CD4-positive, alpha-beta T cell (primary cell): ENCODE data around the gene PLEKHA1. TPM values are rescaled to one million over a fixed set of nuclear protein-coding genes. Genes with fewer than 3 reads are reported as not detected.

Experiments used
- ATAC-seq: fragments of 200-7000 bp; cut with Tn5 transposase; one replicate; pipeline ENCODE4 v1.10.0; 2022; ENCODE audit warnings: mild to moderate bottlenecking; ENCODE audit not compliant: poor library complexity
- CTCF ChIA-PET: fragments of 350-600 bp; sonication (Branson Sonifier 250); formaldehyde crosslinking; loops from one replicate; lab custom pipeline; 2021; ENCODE audit warnings: antibody characterized with exemption, inconsistent platforms; lab: Charles Lee
- POLR2A ChIA-PET: fragments of 350-600 bp; sonication (Branson Sonifier 250); formaldehyde crosslinking; loops from one replicate; lab custom pipeline; 2021; ENCODE audit warnings: antibody characterized with exemption, inconsistent platforms; lab: Charles Lee
- DNase-seq, 14 experiments: peaks; one replicate each; pipeline ENCODE4 v3.0.0-alpha.2; 2013 to 2020; ENCODE audit warnings: mixed read lengths in 2 of 14
- H3K27ac ChIP-seq, 2 donors: one replicate each; pipeline versions ENCODE4 v1.5.1 to v1.7.0; 2013; ENCODE audit warnings: low read length in 2 of 2, low read depth in 1 of 2, mild to moderate bottlenecking in 1 of 2
- H3K27me3 ChIP-seq, 2 experiments: 1 replicate in 1 of 2; 2 replicates in 1 of 2; pipeline versions ENCODE4 v1.6.1 to v1.7.0; 2013; ENCODE audit warnings: low read length in 2 of 2, control low read depth in 1 of 2, mild to moderate bottlenecking in 1 of 2, moderate library complexity in 1 of 2; ENCODE audit not compliant: insufficient read depth in 2 of 2, control insufficient read depth in 1 of 2
- H3K36me3 ChIP-seq: one replicate; pipeline ENCODE4 v1.6.1; 2013; ENCODE audit warnings: low read length, control low read depth; ENCODE audit not compliant: insufficient read depth
- H3K4me1 ChIP-seq: one replicate; pipeline ENCODE4 v1.6.1; 2013; ENCODE audit warnings: low read length, control low read depth; ENCODE audit not compliant: insufficient read depth
- H3K4me3 ChIP-seq: one replicate; pipeline ENCODE4 v1.5.1; 2013; ENCODE audit warnings: mild to moderate bottlenecking, low read length, moderate library complexity
- H3K9me3 ChIP-seq, 2 experiments: 1 replicate in 1 of 2; 2 replicates in 1 of 2; pipeline versions ENCODE4 v1.6.1 to v1.7.0; 2013; ENCODE audit warnings: low read length in 2 of 2, mild to moderate bottlenecking in 2 of 2, control low read depth in 1 of 2, moderate library complexity in 1 of 2; ENCODE audit not compliant: control insufficient read depth in 1 of 2, insufficient read depth in 1 of 2
- H3K27ac Mint-ChIP-seq: one replicate; pipeline ENCODE4 v1.8.0; 2020; ENCODE audit warnings: mixed read lengths
- H3K27me3 Mint-ChIP-seq: one replicate; pipeline ENCODE4 v1.8.0; 2021; ENCODE audit warnings: mixed read lengths
- H3K36me3 Mint-ChIP-seq: one replicate; pipeline ENCODE4 v1.8.0; 2021; ENCODE audit warnings: low read depth, mixed read lengths
- H3K4me1 Mint-ChIP-seq: one replicate; pipeline ENCODE4 v1.8.0; 2021; ENCODE audit warnings: low read depth, mixed read lengths
- H3K4me3 Mint-ChIP-seq: one replicate; pipeline ENCODE4 v1.8.0; 2020; ENCODE audit warnings: mild to moderate bottlenecking, mixed read lengths
- H3K9me3 Mint-ChIP-seq: one replicate; pipeline ENCODE4 v1.8.0; 2020; ENCODE audit warnings: mixed read lengths
- intact Hi-C, 2 experiments: fragments of 100-400 bp; cut with DNase I in 1 of 2; cut with micrococcal nuclease in 1 of 2; formaldehyde crosslinking; loops; one replicate each; pipeline versions ENCODE4 v1.15.1 to v1.9.0; 2023 to 2025; cut with DNase I, micrococcal nuclease
- total RNA-seq, 174 experiments: library from RNA in 2 of 174; stranded (reverse) in 2 of 174; gene quantifications; one replicate each; pipeline ENCODE4 v1.2.3 and lab custom pipeline; 2021 to 2026
- TF ChIP-seq, protein P1 (sequence below): fragments of 200-600 bp; IDR thresholded peaks from one replicate; pipeline ENCODE4 v1.8.0; 2022; ENCODE audit warnings: antibody characterized with exemption, mild to moderate bottlenecking

Gene PLEKHA1
- total RNA-seq, 2 experiments from 2014 or later = 24.9 to 26.8 TPM

DNA sequence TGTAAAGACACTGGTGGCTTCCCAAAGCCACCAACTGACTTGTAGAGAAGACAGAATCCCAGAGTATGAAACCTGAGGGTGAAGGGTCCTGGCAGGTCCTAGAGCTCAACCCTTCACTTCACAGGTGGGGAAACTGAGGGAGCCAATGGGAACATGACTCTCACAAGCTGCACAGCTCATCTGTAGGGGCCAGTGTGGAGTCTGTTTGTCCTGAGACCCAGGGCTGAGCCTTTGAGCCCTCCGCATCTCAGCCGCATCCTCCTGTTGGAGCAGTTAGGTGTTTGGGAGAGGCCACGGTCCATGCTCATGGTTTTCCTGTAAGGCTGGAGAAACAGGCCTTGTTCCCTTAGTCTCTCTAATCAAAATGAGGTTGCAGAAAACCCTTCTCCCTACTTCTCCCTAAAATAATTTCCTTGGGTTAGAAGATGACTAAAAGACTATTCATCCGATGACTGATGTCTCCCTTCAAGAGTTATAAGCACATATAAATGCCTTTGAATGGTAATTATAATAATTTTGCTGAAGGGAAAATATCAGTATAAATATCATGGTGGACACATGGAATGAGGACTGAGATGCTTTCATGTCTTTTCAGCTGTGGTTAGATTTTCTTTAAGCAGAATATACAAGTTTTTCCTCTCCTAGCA lies 97.1 kb downstream of the PLEKHA1 start:
- H3K36me3 ChIP-seq = no peaks in the 10 kb centered on the region
- H3K4me3 ChIP-seq = no peak overlapping the region
- H3K27me3 Mint-ChIP-seq = peaks cover 56% of the 10 kb centered on the region
- no peaks in the 10 kb centered on the region for H3K36me3 Mint-ChIP-seq
- no peak overlapping the region for H3K27ac Mint-ChIP-seq
- H3K4me3 Mint-ChIP-seq = no peak overlapping the region
- TF ChIP-seq, protein P1, sequence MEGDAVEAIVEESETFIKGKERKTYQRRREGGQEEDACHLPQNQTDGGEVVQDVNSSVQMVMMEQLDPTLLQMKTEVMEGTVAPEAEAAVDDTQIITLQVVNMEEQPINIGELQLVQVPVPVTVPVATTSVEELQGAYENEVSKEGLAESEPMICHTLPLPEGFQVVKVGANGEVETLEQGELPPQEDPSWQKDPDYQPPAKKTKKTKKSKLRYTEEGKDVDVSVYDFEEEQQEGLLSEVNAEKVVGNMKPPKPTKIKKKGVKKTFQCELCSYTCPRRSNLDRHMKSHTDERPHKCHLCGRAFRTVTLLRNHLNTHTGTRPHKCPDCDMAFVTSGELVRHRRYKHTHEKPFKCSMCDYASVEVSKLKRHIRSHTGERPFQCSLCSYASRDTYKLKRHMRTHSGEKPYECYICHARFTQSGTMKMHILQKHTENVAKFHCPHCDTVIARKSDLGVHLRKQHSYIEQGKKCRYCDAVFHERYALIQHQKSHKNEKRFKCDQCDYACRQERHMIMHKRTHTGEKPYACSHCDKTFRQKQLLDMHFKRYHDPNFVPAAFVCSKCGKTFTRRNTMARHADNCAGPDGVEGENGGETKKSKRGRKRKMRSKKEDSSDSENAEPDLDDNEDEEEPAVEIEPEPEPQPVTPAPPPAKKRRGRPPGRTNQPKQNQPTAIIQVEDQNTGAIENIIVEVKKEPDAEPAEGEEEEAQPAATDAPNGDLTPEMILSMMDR = no peak
- intact Hi-C loops = no loop called here
- H3K4me1 Mint-ChIP-seq = peaks cover 10% of the 10 kb centered on the region
- no peaks in the 10 kb centered on the region for H3K9me3 ChIP-seq
- DNase-seq (no peak), ATAC-seq (no peak)
- peaks cover 3% of the 10 kb centered on the region for H3K4me1 ChIP-seq
- ChIA-PET POLR2A (no interaction called here), CTCF (no interaction called here)
- no peak overlapping the region for H3K27ac ChIP-seq
- H3K9me3 Mint-ChIP-seq = no peaks in the 10 kb centered on the region
- H3K27me3 ChIP-seq = peaks cover 0 to 6% of the 10 kb centered on the region in 2 experiments

DNA sequence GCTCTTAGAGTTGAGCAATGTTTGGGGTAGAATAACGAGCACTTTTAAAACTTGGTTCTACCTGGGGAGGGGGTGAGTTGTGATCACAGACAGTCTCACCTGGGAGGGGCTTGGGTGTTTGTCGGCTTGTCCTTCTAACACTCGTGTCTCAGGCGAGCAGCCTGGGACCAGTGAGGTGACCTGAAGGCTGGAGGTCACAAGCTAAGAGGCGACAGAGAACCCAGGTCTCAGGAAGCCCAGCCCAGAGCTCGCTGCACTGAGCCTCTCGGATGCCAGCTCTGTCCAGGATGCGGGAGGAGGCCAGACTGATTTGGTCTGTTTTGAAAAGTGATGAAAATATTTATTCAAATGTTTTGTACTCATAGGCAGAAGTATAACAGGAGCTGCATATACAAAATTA lies 98.6 kb downstream of the PLEKHA1 start:
- TF ChIP-seq, protein P1 = no peak

DNA sequence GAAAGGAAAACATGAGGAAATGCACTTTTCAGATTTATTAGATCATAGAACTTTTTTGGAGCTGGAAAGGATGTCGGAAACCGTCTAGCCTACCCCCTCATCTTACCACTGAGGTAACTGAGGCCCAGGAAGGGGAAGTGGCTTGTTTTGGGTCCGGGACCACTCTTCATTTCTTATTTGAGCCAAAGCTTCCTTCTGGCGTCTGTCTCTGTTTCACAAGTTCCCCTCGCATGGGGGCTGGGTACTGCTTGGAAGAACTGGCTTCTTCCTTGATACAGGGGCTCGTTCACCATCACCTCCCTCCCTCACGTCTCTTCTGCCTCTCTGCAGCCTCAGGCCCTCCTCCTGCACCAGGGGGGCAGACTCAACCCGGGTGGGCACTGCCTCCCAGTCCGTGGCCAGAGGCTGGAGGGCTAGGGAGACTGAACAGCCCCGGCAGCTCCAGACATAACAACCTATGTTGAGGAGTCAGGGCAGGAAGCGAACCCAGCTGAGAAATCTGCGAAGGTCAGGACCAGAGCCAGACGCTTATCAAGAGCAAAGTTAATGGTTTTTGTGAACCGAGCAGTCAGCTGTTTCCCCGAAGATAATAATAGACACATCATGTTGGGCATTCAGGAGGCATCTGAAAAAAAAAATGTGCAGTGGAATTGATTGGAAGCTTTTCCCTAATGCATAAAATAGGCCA lies 99.8 kb downstream of the PLEKHA1 start:
- no peaks in the 10 kb centered on the region for H3K36me3 ChIP-seq
- TF ChIP-seq, protein P1 = no peak
- no peak for ATAC-seq
- no peak overlapping the region for H3K27ac ChIP-seq
- no peaks in the 10 kb centered on the region for H3K27me3 ChIP-seq
- ChIA-PET CTCF (no interaction called here), POLR2A (no interaction called here)
- H3K27me3 Mint-ChIP-seq = peaks cover 44% of the 10 kb centered on the region
- intact Hi-C loops = no loop called here
- no peaks in the 10 kb centered on the region for H3K36me3 Mint-ChIP-seq
- H3K4me1 ChIP-seq = peaks cover 3% of the 10 kb centered on the region
- H3K4me1 Mint-ChIP-seq = peaks cover 10% of the 10 kb centered on the region
- H3K27ac Mint-ChIP-seq = no peak overlapping the region
- H3K9me3 Mint-ChIP-seq = no peaks in the 10 kb centered on the region
- no peak overlapping the region for H3K4me3 Mint-ChIP-seq
- DNase-seq = no peak
- H3K9me3 ChIP-seq = no peaks in the 10 kb centered on the region
- no peak overlapping the region for H3K4me3 ChIP-seq

More for the DNA sequence above, 98.6 kb downstream of the PLEKHA1 start:
- Histone ChIP-seq H3K27ac (no peak overlapping the region), H3K36me3 (no peaks in the 10 kb centered on the region), H3K9me3 (no peaks in the 10 kb centered on the region), H3K4me3 (no peak overlapping the region), H3K27me3 (no peaks in the 10 kb centered on the region), H3K4me1 (peaks cover 3% of the 10 kb centered on the region)
- peaks cover 42% of the 10 kb centered on the region for H3K27me3 Mint-ChIP-seq
- intact Hi-C loops = no loop called here
- DNase-seq (no peak), ATAC-seq (no peak)
- ChIA-PET POLR2A (no interaction called here), CTCF (no interaction called here)
- H3K4me1 Mint-ChIP-seq = peaks cover 10% of the 10 kb centered on the region
- H3K27ac Mint-ChIP-seq = no peak overlapping the region
- H3K36me3 Mint-ChIP-seq = no peaks in the 10 kb centered on the region
- no peak overlapping the region for H3K4me3 Mint-ChIP-seq
- no peaks in the 10 kb centered on the region for H3K9me3 Mint-ChIP-seq
